ENCODE measurements around the gene TLK2.

TLK2 gene

GRCh38 chr17:62649570-62649969, 170.9 kb downstream of the TLK2 start:
- DNase-seq (ENCODE audit: low read depth in 2 of 2), result no peak
- H3K4me3 ChIP-seq (replicated peaks in 1 of 2; ENCODE audit: low read depth in 2 of 2, low read length in 2 of 2), result no peak overlapping the region
- TF ChIP-seq CTCF (IDR thresholded peaks at IDR 0.05; ENCODE audit: low read depth, low read length), result no peak

DNA sequence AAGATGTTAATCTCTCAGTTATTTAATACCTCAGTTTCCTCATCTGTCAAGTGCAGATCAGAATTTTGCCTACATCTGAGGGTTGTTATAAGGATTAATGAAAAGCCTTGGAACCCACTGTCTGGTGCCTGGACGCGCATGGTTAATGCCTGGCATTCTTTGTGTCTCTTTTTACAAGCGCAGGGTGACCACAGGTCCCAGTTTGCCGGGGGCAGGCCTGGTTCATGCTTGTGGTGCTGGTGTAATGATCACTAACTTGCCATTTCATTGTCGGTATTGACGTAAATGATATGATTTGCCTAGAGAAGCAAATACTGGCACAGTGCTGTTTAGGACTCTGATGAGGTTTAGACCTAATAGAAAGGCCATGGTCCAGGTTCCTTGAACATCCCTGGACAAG, 172.0 kb downstream of the TLK2 start:
- H3K4me3 ChIP-seq (replicated peaks in 1 of 2; ENCODE audit: low read depth in 2 of 2, low read length in 2 of 2), result no peak overlapping the region
- DNase-seq (ENCODE audit: low read depth in 2 of 2), result no peak
- no peak for TF ChIP-seq CTCF (IDR thresholded peaks at IDR 0.05; ENCODE audit: low read depth, low read length)

- TF ChIP-seq CTCF (IDR thresholded peaks at IDR 0.05; ENCODE audit: low read depth, low read length), result no peak
- H3K4me3 ChIP-seq (replicated peaks in 1 of 2; ENCODE audit: low read depth in 2 of 2, low read length in 2 of 2), result peak overlapping the region; percentile 40 to 46
- DNase-seq (ENCODE audit: low read depth in 2 of 2), result peak; percentile 63 to 75
These were observed 173.8 kb downstream of the TLK2 start for GRCh38 chr17:62652251-62653001.

DNA sequence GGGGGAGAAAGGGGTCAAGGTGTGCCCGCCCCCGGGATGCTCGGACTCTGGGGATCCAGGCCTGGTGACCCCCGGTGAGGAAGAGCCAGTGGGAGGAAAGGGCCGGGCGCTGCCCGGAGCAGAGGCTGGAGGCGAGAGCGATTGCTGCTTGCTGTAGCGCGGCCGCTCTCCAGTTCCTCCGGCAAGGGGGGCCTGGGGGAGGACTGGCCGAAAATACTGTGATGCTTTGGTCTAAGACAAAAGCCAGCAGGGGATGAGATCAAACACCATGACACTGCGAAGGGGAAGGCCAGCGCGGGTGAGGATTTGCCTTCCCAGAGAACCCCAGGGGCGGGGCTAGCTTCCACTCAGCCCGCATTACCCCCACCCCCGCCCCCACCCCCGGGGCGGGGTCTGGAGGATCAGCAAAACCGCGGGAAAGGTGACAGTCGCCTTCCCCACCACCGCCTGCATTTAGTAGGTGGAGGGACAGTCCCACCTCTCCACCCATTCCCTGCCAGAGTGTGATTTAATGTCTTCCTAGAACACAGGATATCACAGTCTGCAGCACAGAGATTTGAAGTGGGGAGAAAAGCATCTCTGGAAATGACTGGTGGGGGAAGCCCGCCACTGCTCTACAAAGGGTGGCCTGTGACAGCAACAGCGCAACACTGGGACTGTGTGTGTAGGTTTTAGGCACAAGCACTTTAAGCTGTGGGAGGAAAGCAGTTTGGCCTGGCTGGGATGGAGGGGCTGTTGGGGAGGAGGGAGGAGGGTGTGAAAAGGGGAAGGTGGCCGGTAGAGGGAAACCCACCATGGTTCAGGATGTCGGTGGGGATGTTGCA, 174.6 kb downstream of the TLK2 start:
- peak; percentile 46 to 66 for DNase-seq (ENCODE audit: low read depth in 2 of 2)
- peak overlapping the region; percentile 40 to 46 for H3K4me3 ChIP-seq (replicated peaks in 1 of 2; ENCODE audit: low read depth in 2 of 2, low read length in 2 of 2)
- TF ChIP-seq CTCF (IDR thresholded peaks at IDR 0.05; ENCODE audit: low read depth, low read length), result no peak

DNA sequence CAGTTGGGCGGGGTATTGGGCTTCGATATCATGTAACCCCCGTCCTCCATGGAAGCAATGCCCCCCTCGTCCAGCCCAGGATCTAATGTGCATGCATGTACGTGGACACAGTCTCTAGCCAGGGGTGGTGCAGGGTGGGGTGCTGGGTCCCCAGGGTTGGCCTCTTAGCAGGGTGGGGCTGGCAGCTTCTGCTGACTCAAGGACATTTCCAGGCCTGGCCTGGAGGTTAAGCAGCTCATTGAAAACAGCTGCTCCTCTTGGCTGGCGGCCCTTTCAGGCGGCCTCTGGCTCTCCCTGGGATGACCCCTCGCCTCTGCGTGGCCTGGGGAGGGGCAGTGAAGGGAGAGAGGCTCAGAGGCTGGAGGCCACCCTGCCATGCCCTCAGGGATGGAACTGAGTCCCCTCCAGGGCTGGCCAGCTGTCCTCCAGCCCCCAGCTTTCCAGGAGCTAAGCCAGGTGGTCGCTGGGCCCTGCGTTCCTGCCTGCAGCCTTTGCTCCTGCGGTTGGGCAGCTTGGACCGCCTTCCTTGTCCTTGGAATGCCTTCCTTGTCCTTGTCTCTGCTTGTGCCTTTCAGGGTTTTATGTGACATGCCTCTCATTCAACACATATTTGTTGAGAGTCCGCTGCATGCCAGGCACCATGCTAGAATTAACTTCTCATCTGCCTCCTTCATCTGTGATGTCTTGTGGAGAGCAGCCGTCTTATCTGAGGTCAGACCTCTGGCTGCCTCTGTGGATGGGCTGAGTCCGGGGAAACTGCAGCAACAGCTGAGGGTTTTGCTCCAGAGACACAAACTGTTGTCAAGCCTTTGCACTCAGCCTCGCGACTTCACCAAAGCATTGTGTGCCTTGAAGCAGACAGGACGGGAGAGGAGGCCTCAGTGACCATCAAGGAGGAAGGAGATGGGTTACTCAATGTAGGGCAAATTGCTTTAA, 175.5 kb downstream of the TLK2 start:
- DNase-seq (ENCODE audit: low read depth in 2 of 2), result peak; percentile 76 to 77
- TF ChIP-seq CTCF (IDR thresholded peaks at IDR 0.05; ENCODE audit: low read depth, low read length), result no peak
- no peak overlapping the region for H3K4me3 ChIP-seq (replicated peaks in 1 of 2; ENCODE audit: low read depth in 2 of 2, low read length in 2 of 2)

DNA sequence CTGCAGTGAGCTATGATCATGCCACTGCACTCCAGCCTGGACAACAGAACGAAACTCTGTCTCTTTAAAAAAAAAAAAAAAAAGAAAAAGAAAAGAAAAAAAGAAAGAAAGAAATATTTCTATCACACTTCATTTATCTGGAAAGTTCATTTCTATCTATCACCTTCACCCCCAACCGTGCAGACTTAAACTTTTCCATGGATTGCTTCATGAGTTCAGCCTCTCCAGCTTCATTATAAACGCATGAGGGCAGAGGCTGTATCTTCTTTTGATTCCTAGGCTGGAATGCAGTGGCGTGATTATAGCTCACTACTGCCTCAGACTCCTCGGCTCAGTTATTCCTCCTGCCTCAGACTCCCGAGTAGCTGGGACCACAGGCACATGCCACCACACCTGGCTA, 177.0 kb downstream of the TLK2 start:
- no peak for TF ChIP-seq CTCF (IDR thresholded peaks at IDR 0.05; ENCODE audit: low read depth, low read length)

More for the DNA sequence above, 177.0 kb downstream of the TLK2 start:
- H3K4me3 ChIP-seq (replicated peaks in 1 of 2; ENCODE audit: low read depth in 2 of 2, low read length in 2 of 2), result no peak overlapping the region
- DNase-seq (ENCODE audit: low read depth in 2 of 2), result no peak
